Activated naive CD4-positive, alpha-beta T cell treated with anti-CD3 and anti-CD28 coated beads, Interleukin-2, amount 10 ng/mL, durations not matched to agents 7 days and 5 days (primary cell): ENCODE measurements around the gene FBXL16.
"Not testable (repeated sequence)": the region's sequence is repeated elsewhere in the genome, so short reads cannot be mapped to it uniquely, and the experiment has no call there.

Experiments used
- CTCF ChIA-PET: fragments of 350-600 bp; sonication (Branson Sonifier 250); formaldehyde crosslinking; loops from one replicate; lab custom pipeline; 2021; ENCODE audit warnings: antibody characterized with exemption; lab: Charles Lee
- DNase-seq: peaks from one replicate; pipeline ENCODE4 v3.0.0-alpha.2; 2020
- H3K27ac Mint-ChIP-seq: one replicate; pipeline ENCODE4 v1.8.0; 2021; ENCODE audit warnings: mild to moderate bottlenecking, moderate library complexity, mixed read lengths
- H3K27me3 Mint-ChIP-seq: one replicate; pipeline ENCODE4 v1.8.0; 2021; ENCODE audit warnings: mild to moderate bottlenecking, mixed read lengths
- H3K36me3 Mint-ChIP-seq: one replicate; pipeline ENCODE4 v1.8.0; 2021; ENCODE audit warnings: mixed read lengths
- H3K4me1 Mint-ChIP-seq: one replicate; pipeline ENCODE4 v1.8.0; 2021; ENCODE audit warnings: mixed read lengths
- H3K4me3 Mint-ChIP-seq: one replicate; pipeline ENCODE4 v1.8.0; 2021; ENCODE audit warnings: mild to moderate bottlenecking, moderate library complexity, mixed read lengths
- H3K9me3 Mint-ChIP-seq: one replicate; pipeline ENCODE4 v1.8.0; 2021; ENCODE audit warnings: mixed read lengths

The FBXL16 gene

GRCh38 chr16:691242-691641 is 14.4 kb downstream of the FBXL16 start:
- DNase-seq, H3K9me3 Mint-ChIP-seq, H3K36me3 Mint-ChIP-seq, CTCF ChIA-PET: not testable (repeated sequence)
- H3K4me3 Mint-ChIP-seq = peak overlapping the region; percentile 86
- peaks cover 37% of the 10 kb centered on the region for H3K27me3 Mint-ChIP-seq
- peak overlapping the region; percentile 88 for H3K27ac Mint-ChIP-seq
- H3K4me1 Mint-ChIP-seq = peaks cover 36% of the 10 kb centered on the region

- H3K36me3 Mint-ChIP-seq = peaks cover 7% of the 10 kb centered on the region
- CTCF ChIA-PET = no interaction called here
- DNase-seq = no peak
- H3K4me1 Mint-ChIP-seq = peaks cover 32% of the 10 kb centered on the region
- H3K4me3 Mint-ChIP-seq = peak overlapping the region; percentile 86
- H3K27me3 Mint-ChIP-seq = peaks cover 18% of the 10 kb centered on the region
- H3K9me3 Mint-ChIP-seq = no peaks in the 10 kb centered on the region
- peak overlapping the region; percentile 88 for H3K27ac Mint-ChIP-seq
Observed at GRCh38 chr16:689175-689897, 16.3 kb downstream of the FBXL16 start.

GRCh38 chr16:687499-687898 is 18.1 kb downstream of the FBXL16 start:
- CTCF ChIA-PET = interaction anchor here (1.0 kb wide), 1 partner anchor 19 kb away, joined by 5 read pairs; the partner anchor contains the start of gene RHOT2
- no peak for DNase-seq
- Mint-ChIP-seq H3K27ac (no peak overlapping the region), H3K27me3 (peaks cover under 1% of the 10 kb centered on the region), H3K36me3 (peaks cover 10% of the 10 kb centered on the region), H3K9me3 (no peaks in the 10 kb centered on the region), H3K4me3 (peak overlapping the region; percentile 23), H3K4me1 (peaks cover 38% of the 10 kb centered on the region)

GRCh38 chr16:686459-687260 is 18.9 kb downstream of the FBXL16 start:
- H3K9me3 Mint-ChIP-seq = no peaks in the 10 kb centered on the region
- H3K27ac Mint-ChIP-seq = no peak overlapping the region
- H3K4me3 Mint-ChIP-seq = peak overlapping the region; percentile 21
- H3K27me3 Mint-ChIP-seq = no peaks in the 10 kb centered on the region
- peaks cover 43% of the 10 kb centered on the region for H3K4me1 Mint-ChIP-seq
- peaks cover 17% of the 10 kb centered on the region for H3K36me3 Mint-ChIP-seq
- no peak for DNase-seq
- CTCF ChIA-PET = no interaction called here

- CTCF ChIA-PET = no interaction called here
- Mint-ChIP-seq H3K36me3 (peaks cover 21% of the 10 kb centered on the region), H3K27ac (peak overlapping the region; percentile 28), H3K4me3 (peak overlapping the region; percentile 21), H3K27me3 (no peaks in the 10 kb centered on the region), H3K9me3 (no peaks in the 10 kb centered on the region), H3K4me1 (peaks cover 45% of the 10 kb centered on the region)
- no peak for DNase-seq
Observed at GRCh38 chr16:685967-686366, 19.6 kb downstream of the FBXL16 start.

- Mint-ChIP-seq H3K4me1 (peaks cover 40% of the 10 kb centered on the region), H3K36me3 (peaks cover 22% of the 10 kb centered on the region), H3K27me3 (no peaks in the 10 kb centered on the region), H3K4me3 (no peak overlapping the region), H3K27ac (peak overlapping the region; percentile 33), H3K9me3 (no peaks in the 10 kb centered on the region)
- CTCF ChIA-PET = no interaction called here
- DNase-seq = no peak
Observed at GRCh38 chr16:684961-685696, 20.5 kb downstream of the FBXL16 start.

- Mint-ChIP-seq H3K27ac (peak within 1 kb of the TSS; percentile 68), H3K4me1 (peaks cover 38% of the 10 kb centered on the region)
Observed at GRCh38 chr16:684071-684794, 21.4 kb downstream of the FBXL16 start, which contains the start of gene JMJD8. Gene JMJD8, minus strand, starts transcription at chr16:684334. Its CDS starts 15 bp downstream, at chr16:684319.

GRCh38 chr16:683396-684070 is 22.1 kb downstream of the FBXL16 start:
- peak overlapping the region; percentile 67 for H3K27ac Mint-ChIP-seq
- DNase-seq = no peak
- CTCF ChIA-PET = no interaction called here
- peaks cover 4% of the 10 kb centered on the region for H3K27me3 Mint-ChIP-seq
- H3K4me1 Mint-ChIP-seq = peaks cover 36% of the 10 kb centered on the region
- H3K36me3 Mint-ChIP-seq = peaks cover 22% of the 10 kb centered on the region
- peak overlapping the region; percentile 74 for H3K4me3 Mint-ChIP-seq
- no peaks in the 10 kb centered on the region for H3K9me3 Mint-ChIP-seq

More at GRCh38 chr16:684071-684794, 21.4 kb downstream of the FBXL16 start, which contains the start of gene JMJD8:
- Mint-ChIP-seq H3K36me3 (peaks cover 22% of the 10 kb centered on the region), H3K9me3 (no peaks in the 10 kb centered on the region), H3K27me3 (no peaks in the 10 kb centered on the region), H3K4me3 (peak within 1 kb of the TSS; percentile 74)
- peak; percentile 98 for DNase-seq
- CTCF ChIA-PET = no interaction called here

- H3K27ac Mint-ChIP-seq = peak overlapping the region; percentile 67
- H3K9me3 Mint-ChIP-seq = no peaks in the 10 kb centered on the region
- peaks cover 22% of the 10 kb centered on the region for H3K36me3 Mint-ChIP-seq
- DNase-seq = no peak
- peak overlapping the region; percentile 74 for H3K4me3 Mint-ChIP-seq
- CTCF ChIA-PET = no interaction called here
- peaks cover 36% of the 10 kb centered on the region for H3K4me1 Mint-ChIP-seq
- H3K27me3 Mint-ChIP-seq = peaks cover 4% of the 10 kb centered on the region
Observed at GRCh38 chr16:682493-683395, 22.9 kb downstream of the FBXL16 start.

- peaks cover 10% of the 10 kb centered on the region for H3K27me3 Mint-ChIP-seq
- peaks cover 21% of the 10 kb centered on the region for H3K36me3 Mint-ChIP-seq
- H3K4me3 Mint-ChIP-seq = peak overlapping the region; percentile 81
- no peak overlapping the region for H3K27ac Mint-ChIP-seq
- peaks cover 38% of the 10 kb centered on the region for H3K4me1 Mint-ChIP-seq
- no peak for DNase-seq
- H3K9me3 Mint-ChIP-seq = no peaks in the 10 kb centered on the region
- CTCF ChIA-PET = interaction anchor here (1.7 kb wide), 1 partner anchor 14 kb away, joined by 6 read pairs; the partner anchor contains the start of gene RHOT2
Observed at GRCh38 chr16:681746-682427, 23.7 kb downstream of the FBXL16 start.

- H3K36me3 Mint-ChIP-seq = peaks cover 17% of the 10 kb centered on the region
- H3K4me1 Mint-ChIP-seq = peaks cover 42% of the 10 kb centered on the region
- no peaks in the 10 kb centered on the region for H3K9me3 Mint-ChIP-seq
- H3K4me3 Mint-ChIP-seq = peak overlapping the region; percentile 81
- peak overlapping the region; percentile 68 for H3K27ac Mint-ChIP-seq
- CTCF ChIA-PET = interaction anchor here (1.7 kb wide), 1 partner anchor 13 kb away, joined by 6 read pairs; the partner anchor contains the start of gene RHOT2
- DNase-seq = no peak
- peaks cover 17% of the 10 kb centered on the region for H3K27me3 Mint-ChIP-seq
Observed at GRCh38 chr16:680967-681745, 24.4 kb downstream of the FBXL16 start.
